Measurements from ENCODE around the gene WNT4.

GRCh38 chr1:22143065-22144033, at the start of gene WNT4:
- no peak for TF ChIP-seq POLR2AphosphoS5 (IDR thresholded peaks at IDR 0.05)
- TF ChIP-seq CTCF (IDR thresholded peaks at IDR 0.05 in 8 of 11, conservative IDR thresholded peaks at IDR 0.05 in 3 of 11) = peak in 5 of 11 experiments; percentile 10 to 45 (median 33)
- TF ChIP-seq POLR2A (IDR thresholded peaks at IDR 0.05) = no peak
